OCI-LY3 (cell line): Measurements from ENCODE around the gene RXRA.

ENCODE experiments used
- H2AFZ ChIP-seq: fragments of 200-600, 300-600 bp; shearing (Covaris generic); 2 replicates; pipeline ENCODE4 v1.6.0; 2014; ENCODE audit warnings: antibody characterized with exemption, low read depth, low read length
- H3K27ac ChIP-seq: fragments of 200-600, 300-600 bp; sonication (generic); 2 replicates; pipeline ENCODE4 v1.5.1; 2014; ENCODE audit warnings: mild to moderate bottlenecking, low read length, moderate library complexity, mixed read lengths
- H3K27me3 ChIP-seq: fragments of 200-600, 300-600 bp; sonication (generic); 2 replicates; pipeline ENCODE4 v1.6.1; 2014; ENCODE audit warnings: low read depth, low read length, mixed read lengths
- H3K36me3 ChIP-seq: fragments of 200-600, 300-600 bp; sonication (generic); replicated peaks from 2 replicates; pipeline ENCODE3; 2014; ENCODE audit warnings: low read depth, low read length, mixed read lengths
- H3K4me1 ChIP-seq: fragments of 300-600, 200-600 bp; sonication (generic); 2 replicates; pipeline ENCODE4 v1.6.1; 2014; ENCODE audit warnings: low read length, mixed read lengths
- H3K4me2 ChIP-seq: fragments of 200-600, 300-600 bp; sonication (generic); 2 replicates; pipeline ENCODE4 v1.6.1; 2014; ENCODE audit warnings: low read length, mixed read lengths
- H3K4me3 ChIP-seq: fragments of 300-600, 200-600 bp; sonication (generic); 2 replicates; pipeline ENCODE4 v1.5.1; 2014; ENCODE audit warnings: antibody characterized with exemption, mild to moderate bottlenecking, low read length, moderate library complexity
- H3K79me2 ChIP-seq: fragments of 300-600, 200-600 bp; shearing (Covaris generic); 2 replicates; pipeline ENCODE4 v1.6.1; 2014; ENCODE audit warnings: mild to moderate bottlenecking, low read length, mixed read lengths
- H3K9ac ChIP-seq: fragments of 300-600, 200-600 bp; shearing (Covaris generic); 2 replicates; pipeline ENCODE4 v1.6.0; 2014; ENCODE audit warnings: mild to moderate bottlenecking, low read length, moderate library complexity
- H3K9me3 ChIP-seq: fragments of 200-600, 300-600 bp; shearing (Covaris generic); 2 replicates; pipeline ENCODE4 v1.6.1; 2014; ENCODE audit warnings: low read length, mixed read lengths; ENCODE audit not compliant: insufficient read depth
- H4K20me1 ChIP-seq: fragments of 200-600, 300-600 bp; sonication (generic); 2 replicates; pipeline ENCODE4 v1.6.1; 2016; ENCODE audit warnings: low read length, mixed read lengths; ENCODE audit not compliant: insufficient read depth
- EZH2phosphoT487 ChIP-seq: fragments of 200-600 bp; shearing (Covaris generic); IDR thresholded peaks from 2 replicates; pipeline ENCODE4 v1.6.1; 2018; ENCODE audit warnings: antibody characterized with exemption, mixed run types, low read depth
- TF ChIP-seq, protein P1 (sequence below): fragments of 200-600, 300-600 bp; sonication (generic); IDR thresholded peaks from 2 replicates; pipeline ENCODE4 v1.5.1; 2014; ENCODE audit warnings: antibody characterized with exemption, low read length, low read depth

Gene RXRA

DNA sequence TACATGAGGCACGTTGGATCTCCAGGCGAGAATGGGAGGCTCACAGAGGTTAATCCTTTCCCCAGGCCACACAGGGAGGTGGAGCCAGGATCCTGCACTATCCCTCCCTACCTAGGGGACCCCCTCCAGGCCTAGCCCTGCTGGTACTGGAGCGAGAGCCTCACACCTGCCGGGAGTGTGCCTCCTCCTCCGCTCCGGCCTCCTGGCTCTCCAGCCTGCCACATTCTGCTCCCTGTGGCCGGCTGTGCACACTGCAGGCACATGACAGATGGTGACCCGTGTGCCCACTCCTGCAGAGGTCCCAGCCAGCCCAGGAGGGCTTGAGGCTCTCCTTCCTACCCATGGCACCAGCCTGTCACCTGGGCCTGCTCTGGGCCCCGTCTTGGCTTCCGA lies 93.4 kb downstream of the RXRA start:
- Histone ChIP-seq H3K9me3 (no peaks in the 10 kb centered on the region), H3K9ac (no peak overlapping the region), H3K4me2 (no peak overlapping the region), H4K20me1 (peaks cover 6% of the 10 kb centered on the region; the same call in 1 of the 2 replicates), H2AFZ (no peak overlapping the region), H3K79me2 (no peaks in the 10 kb centered on the region), H3K27ac (no peak overlapping the region), H3K4me3 (no peak overlapping the region), H3K4me1 (no peaks in the 10 kb centered on the region), H3K27me3 (no peaks in the 10 kb centered on the region), H3K36me3 (peaks cover 15% of the 10 kb centered on the region)
- TF ChIP-seq EZH2phosphoT487: no peak
- TF ChIP-seq, protein P1, sequence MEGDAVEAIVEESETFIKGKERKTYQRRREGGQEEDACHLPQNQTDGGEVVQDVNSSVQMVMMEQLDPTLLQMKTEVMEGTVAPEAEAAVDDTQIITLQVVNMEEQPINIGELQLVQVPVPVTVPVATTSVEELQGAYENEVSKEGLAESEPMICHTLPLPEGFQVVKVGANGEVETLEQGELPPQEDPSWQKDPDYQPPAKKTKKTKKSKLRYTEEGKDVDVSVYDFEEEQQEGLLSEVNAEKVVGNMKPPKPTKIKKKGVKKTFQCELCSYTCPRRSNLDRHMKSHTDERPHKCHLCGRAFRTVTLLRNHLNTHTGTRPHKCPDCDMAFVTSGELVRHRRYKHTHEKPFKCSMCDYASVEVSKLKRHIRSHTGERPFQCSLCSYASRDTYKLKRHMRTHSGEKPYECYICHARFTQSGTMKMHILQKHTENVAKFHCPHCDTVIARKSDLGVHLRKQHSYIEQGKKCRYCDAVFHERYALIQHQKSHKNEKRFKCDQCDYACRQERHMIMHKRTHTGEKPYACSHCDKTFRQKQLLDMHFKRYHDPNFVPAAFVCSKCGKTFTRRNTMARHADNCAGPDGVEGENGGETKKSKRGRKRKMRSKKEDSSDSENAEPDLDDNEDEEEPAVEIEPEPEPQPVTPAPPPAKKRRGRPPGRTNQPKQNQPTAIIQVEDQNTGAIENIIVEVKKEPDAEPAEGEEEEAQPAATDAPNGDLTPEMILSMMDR: no peak; the same call in 1 of the 2 replicates

DNA sequence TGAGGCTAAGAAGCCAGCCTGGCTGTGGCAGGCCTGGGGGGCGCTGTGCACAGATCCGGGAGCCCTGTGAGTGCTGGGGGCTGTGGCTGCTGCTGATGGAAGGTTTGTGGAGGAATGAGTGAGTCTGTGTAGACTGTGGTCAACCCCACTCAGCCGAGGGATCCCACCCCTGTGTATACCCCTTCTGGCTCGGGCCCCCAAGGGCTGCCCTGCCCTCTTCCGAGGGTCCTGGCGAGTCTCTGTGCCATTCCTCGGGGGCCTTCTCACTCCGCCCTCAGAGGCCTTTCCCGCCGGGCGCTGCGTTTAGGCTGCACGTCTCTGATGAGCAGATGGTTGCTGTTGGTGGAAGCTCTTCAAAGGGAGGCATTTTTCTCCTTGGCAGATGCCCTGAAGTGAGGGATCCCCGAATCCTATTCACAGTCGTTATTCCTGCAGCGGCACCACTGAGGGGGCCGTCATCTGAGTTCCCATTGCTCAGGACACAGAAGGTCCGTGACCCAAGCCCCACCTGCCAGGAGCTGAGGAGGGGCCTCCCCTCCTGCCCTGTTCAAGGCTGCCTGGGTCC lies 94.1 kb downstream of the RXRA start:
- Histone ChIP-seq H2AFZ (no peak overlapping the region), H3K4me2 (no peak overlapping the region), H3K9ac (no peak overlapping the region), H4K20me1 (peaks cover 6% of the 10 kb centered on the region; the same call in 1 of the 2 replicates), H3K36me3 (peaks cover 15% of the 10 kb centered on the region), H3K4me1 (no peaks in the 10 kb centered on the region), H3K4me3 (no peak overlapping the region), H3K27ac (no peak overlapping the region), H3K79me2 (no peaks in the 10 kb centered on the region), H3K27me3 (no peaks in the 10 kb centered on the region), H3K9me3 (no peaks in the 10 kb centered on the region)
- no peak for TF ChIP-seq EZH2phosphoT487
- TF ChIP-seq, protein P1: no peak

DNA sequence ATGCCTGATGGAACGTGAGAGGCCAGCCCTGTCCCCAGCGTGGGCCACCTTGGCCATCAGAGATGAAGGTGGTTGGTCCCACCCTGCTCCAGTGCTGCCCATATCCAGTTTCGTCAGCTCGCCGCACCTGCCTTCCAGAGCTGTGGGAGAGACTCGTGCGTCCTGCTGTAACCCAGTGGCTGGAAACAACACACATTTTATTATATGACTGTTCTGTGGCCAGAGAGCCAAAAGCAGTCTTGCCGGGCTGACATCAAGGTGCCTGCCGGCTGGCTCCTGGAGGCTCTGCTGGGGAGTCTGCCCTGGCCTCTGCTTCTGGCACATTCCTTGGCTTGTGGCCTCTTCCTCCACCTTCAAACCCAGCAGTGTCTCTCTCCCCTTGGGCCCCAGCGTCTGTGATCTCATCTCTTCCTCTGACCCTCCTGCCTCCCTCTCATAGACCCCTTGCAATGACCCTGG lies 94.7 kb downstream of the RXRA start:
- Histone ChIP-seq H3K4me2 (no peak overlapping the region), H3K36me3 (peaks cover 15% of the 10 kb centered on the region)

DNA sequence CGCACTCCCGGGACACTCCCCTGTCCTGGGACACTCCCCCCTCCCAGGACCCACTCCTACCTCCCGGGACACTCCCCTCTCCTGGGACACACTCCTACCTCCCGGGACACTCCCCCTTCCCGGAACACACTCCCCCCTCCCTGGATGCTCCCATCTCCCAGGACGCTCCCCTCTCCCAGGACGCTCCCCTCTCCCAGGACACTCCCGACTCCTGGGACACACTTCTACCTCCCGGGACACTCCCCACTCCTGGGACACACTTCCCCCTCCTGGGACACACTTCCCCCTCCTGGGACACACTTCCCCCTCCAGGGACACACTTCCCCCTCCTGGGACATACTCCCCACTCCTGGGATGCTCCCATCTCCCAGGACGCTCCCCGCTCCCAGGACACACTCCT lies 95.6 kb downstream of the RXRA start:
- H4K20me1 ChIP-seq: peaks cover 6% of the 10 kb centered on the region; the same call in 1 of the 2 replicates
- H3K4me2 ChIP-seq: no peak overlapping the region
- no peaks in the 10 kb centered on the region for H3K9me3 ChIP-seq
- peaks cover 15% of the 10 kb centered on the region for H3K36me3 ChIP-seq
- TF ChIP-seq, protein P1: no peak
- no peak for TF ChIP-seq EZH2phosphoT487
- H3K79me2 ChIP-seq: no peaks in the 10 kb centered on the region
- no peak overlapping the region for H2AFZ ChIP-seq
- H3K27me3 ChIP-seq: no peaks in the 10 kb centered on the region
- H3K9ac ChIP-seq: no peak overlapping the region
- no peak overlapping the region for H3K27ac ChIP-seq
- no peak overlapping the region for H3K4me3 ChIP-seq
- H3K4me1 ChIP-seq: peaks cover 5% of the 10 kb centered on the region

More for the DNA sequence above, 94.7 kb downstream of the RXRA start:
- no peak overlapping the region for H3K27ac ChIP-seq
- no peak overlapping the region for H2AFZ ChIP-seq
- peaks cover 6% of the 10 kb centered on the region; the same call in 1 of the 2 replicates for H4K20me1 ChIP-seq
- TF ChIP-seq EZH2phosphoT487: no peak
- TF ChIP-seq, protein P1: no peak
- no peak overlapping the region for H3K4me3 ChIP-seq
- no peaks in the 10 kb centered on the region for H3K9me3 ChIP-seq
- no peak overlapping the region for H3K9ac ChIP-seq
- no peaks in the 10 kb centered on the region for H3K4me1 ChIP-seq
- no peaks in the 10 kb centered on the region for H3K27me3 ChIP-seq
- no peaks in the 10 kb centered on the region for H3K79me2 ChIP-seq
